ENCODE measurements around the gene PHF21A. TPM values are rescaled to one million over a fixed set of nuclear protein-coding genes. Genes with fewer than 3 reads are reported as not detected.

Gene PHF21A
- total and polyA plus RNA-seq, 2 donors (not counting 3 experiments of a cell fraction or from before 2014, with no cell fraction given): 14.1 to 30.5 TPM

DNA sequence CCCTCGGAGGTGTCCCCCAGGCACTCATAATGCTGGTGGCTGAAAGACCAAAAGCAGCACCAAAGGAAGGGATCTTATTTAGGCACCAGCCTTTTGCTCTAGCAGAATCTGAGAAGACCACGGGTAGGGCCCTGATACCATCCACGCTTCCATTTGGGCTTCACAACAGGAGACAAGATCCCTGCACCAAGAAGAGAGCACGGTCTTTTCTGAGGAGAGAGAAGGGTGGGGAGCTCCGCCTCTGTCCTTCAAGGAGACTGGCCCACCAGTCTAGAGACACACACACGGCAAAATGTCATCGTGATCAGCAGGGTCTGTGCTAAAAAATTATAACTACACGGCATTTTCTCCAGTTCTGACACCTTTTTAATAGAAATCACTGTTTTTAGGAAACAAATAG is 189.0 kb downstream of the PHF21A start:
- BruUV-seq (replicated peaks): no TSS peak
- no peak overlapping the region for H3K9ac ChIP-seq (replicated peaks; ENCODE audit: extremely low read depth, insufficient read depth, low read length)
- dilution Hi-C loops (cut with MboI; ENCODE audit: extremely low pct_ligation_motif_present, low sequenced_read_pairs): no loop called here
- H3K4me2 ChIP-seq (ENCODE audit: insufficient read depth, low read length): no peak overlapping the region
- H3K79me2 ChIP-seq (ENCODE audit: control insufficient read depth, insufficient read depth, low read length): no peaks in the 10 kb centered on the region
- DNase-seq (ENCODE audit: low read depth, low spot score) (no peak), FAIRE-seq (no peak)
- H3K27ac ChIP-seq (ENCODE audit: insufficient read depth, low read depth, low read length): no peak overlapping the region
- ChIA-PET POLR2A (no interaction called here), CTCF (no interaction called here)
- TF ChIP-seq JUN (IDR thresholded peaks at IDR 0.05; ENCODE audit: borderline replicate concordance, insufficient read depth, insufficient read length, low read depth) (no peak), POLR2A (IDR thresholded peaks at IDR 0.05; ENCODE audit: low read depth, low read length) (no peak), MYC (IDR thresholded peaks at IDR 0.05; ENCODE audit: low read depth, low read length) (no peak)
- TF ChIP-seq, protein P1, sequence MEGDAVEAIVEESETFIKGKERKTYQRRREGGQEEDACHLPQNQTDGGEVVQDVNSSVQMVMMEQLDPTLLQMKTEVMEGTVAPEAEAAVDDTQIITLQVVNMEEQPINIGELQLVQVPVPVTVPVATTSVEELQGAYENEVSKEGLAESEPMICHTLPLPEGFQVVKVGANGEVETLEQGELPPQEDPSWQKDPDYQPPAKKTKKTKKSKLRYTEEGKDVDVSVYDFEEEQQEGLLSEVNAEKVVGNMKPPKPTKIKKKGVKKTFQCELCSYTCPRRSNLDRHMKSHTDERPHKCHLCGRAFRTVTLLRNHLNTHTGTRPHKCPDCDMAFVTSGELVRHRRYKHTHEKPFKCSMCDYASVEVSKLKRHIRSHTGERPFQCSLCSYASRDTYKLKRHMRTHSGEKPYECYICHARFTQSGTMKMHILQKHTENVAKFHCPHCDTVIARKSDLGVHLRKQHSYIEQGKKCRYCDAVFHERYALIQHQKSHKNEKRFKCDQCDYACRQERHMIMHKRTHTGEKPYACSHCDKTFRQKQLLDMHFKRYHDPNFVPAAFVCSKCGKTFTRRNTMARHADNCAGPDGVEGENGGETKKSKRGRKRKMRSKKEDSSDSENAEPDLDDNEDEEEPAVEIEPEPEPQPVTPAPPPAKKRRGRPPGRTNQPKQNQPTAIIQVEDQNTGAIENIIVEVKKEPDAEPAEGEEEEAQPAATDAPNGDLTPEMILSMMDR (IDR thresholded peaks at IDR 0.05; ENCODE audit: extremely low read depth in 1 of 2, insufficient read depth in 1 of 2, low read depth in 1 of 2, low read length in 2 of 2): no peak
- H2AFZ ChIP-seq (ENCODE audit: low read depth, low read length): no peak overlapping the region
- no peaks in the 10 kb centered on the region for H4K20me1 ChIP-seq (replicated peaks; ENCODE audit: control insufficient read depth, extremely low read depth, insufficient read depth, low read length)
- no peaks in the 10 kb centered on the region for H3K27me3 ChIP-seq (ENCODE audit: control insufficient read depth in 2 of 2, insufficient read depth in 2 of 2, low read length in 2 of 2)
- no peaks in the 10 kb centered on the region for H3K9me3 ChIP-seq (replicated peaks; ENCODE audit: control insufficient read depth, insufficient read depth, low read length)
- no peaks in the 10 kb centered on the region for H3K9me1 ChIP-seq (replicated peaks; ENCODE audit: control insufficient read depth, extremely low read depth, insufficient read depth, low read length)
- intact Hi-C loops (cut with micrococcal nuclease): no loop called here
- no peaks in the 10 kb centered on the region for H3K4me1 ChIP-seq (ENCODE audit: control insufficient read depth, extremely low read depth, insufficient read depth, low read length)
- no peak overlapping the region for H3K4me3 ChIP-seq (replicated peaks in 1 of 3; ENCODE audit: insufficient read depth in 1 of 3, low read depth in 1 of 3, low read length in 3 of 3)
- H3K36me3 ChIP-seq (ENCODE audit: control insufficient read depth in 2 of 2, extremely low read depth in 1 of 2, insufficient read depth in 2 of 2, low read length in 2 of 2): peaks cover 0 to 35% of the 10 kb centered on the region in 2 experiments

DNA sequence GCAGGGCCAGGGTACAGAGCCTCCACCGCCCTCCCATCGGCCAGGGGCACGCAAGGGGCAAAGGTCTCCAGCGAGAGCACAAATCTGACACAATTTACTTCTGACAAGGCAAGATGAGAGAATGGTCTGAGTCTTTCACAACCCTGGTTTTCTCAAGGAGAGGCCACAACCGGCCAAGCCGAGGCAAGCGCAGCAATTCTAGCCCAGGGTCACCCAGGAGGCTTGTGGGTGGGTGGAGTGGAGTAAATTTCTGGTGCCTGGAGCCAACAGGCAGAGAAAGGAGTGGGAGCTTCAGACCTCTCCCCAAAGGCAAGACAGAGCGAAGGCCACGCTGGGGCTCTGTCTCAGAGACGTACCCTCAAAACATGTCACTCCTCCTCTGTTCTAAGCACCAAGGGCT is 189.5 kb downstream of the PHF21A start:
- no peaks in the 10 kb centered on the region for H3K27me3 ChIP-seq (ENCODE audit: control insufficient read depth in 2 of 2, insufficient read depth in 2 of 2, low read length in 2 of 2)
- no peak for DNase-seq (ENCODE audit: low read depth, low spot score)
- intact Hi-C loops (cut with micrococcal nuclease): no loop called here
- H3K9ac ChIP-seq (replicated peaks; ENCODE audit: extremely low read depth, insufficient read depth, low read length): no peak overlapping the region
- no peak overlapping the region for H3K4me3 ChIP-seq (replicated peaks in 1 of 3; ENCODE audit: insufficient read depth in 1 of 3, low read depth in 1 of 3, low read length in 3 of 3)
- POLR2A ChIA-PET: no interaction called here
- H3K9me3 ChIP-seq (replicated peaks; ENCODE audit: control insufficient read depth, insufficient read depth, low read length): no peaks in the 10 kb centered on the region
- no peak overlapping the region for H3K27ac ChIP-seq (ENCODE audit: insufficient read depth, low read depth, low read length)
- BruUV-seq (replicated peaks): no TSS peak
- FAIRE-seq: no peak
- H4K20me1 ChIP-seq (replicated peaks; ENCODE audit: control insufficient read depth, extremely low read depth, insufficient read depth, low read length): no peaks in the 10 kb centered on the region
- peaks cover 0 to 35% of the 10 kb centered on the region in 2 experiments for H3K36me3 ChIP-seq (ENCODE audit: control insufficient read depth in 2 of 2, extremely low read depth in 1 of 2, insufficient read depth in 2 of 2, low read length in 2 of 2)
- H3K4me2 ChIP-seq (ENCODE audit: insufficient read depth, low read length): no peak overlapping the region
- H2AFZ ChIP-seq (ENCODE audit: low read depth, low read length): no peak overlapping the region
- no peaks in the 10 kb centered on the region for H3K4me1 ChIP-seq (ENCODE audit: control insufficient read depth, extremely low read depth, insufficient read depth, low read length)
- H3K9me1 ChIP-seq (replicated peaks; ENCODE audit: control insufficient read depth, extremely low read depth, insufficient read depth, low read length): no peaks in the 10 kb centered on the region
- dilution Hi-C loops (cut with MboI; ENCODE audit: extremely low pct_ligation_motif_present, low sequenced_read_pairs): no loop called here
- CTCF ChIA-PET: no interaction called here
- TF ChIP-seq GATA2 (IDR thresholded peaks at IDR 0.05; ENCODE audit: insufficient read depth, insufficient read length, low read depth, low read length) (no peak), EZH2 (IDR thresholded peaks at IDR 0.05; ENCODE audit: borderline replicate concordance, low read depth, low read length, severe bottlenecking) (no peak), MYC (IDR thresholded peaks at IDR 0.05; ENCODE audit: low read depth, low read length) (no peak)
- TF ChIP-seq, protein P1 (IDR thresholded peaks at IDR 0.05; ENCODE audit: extremely low read depth in 1 of 2, insufficient read depth in 1 of 2, low read depth in 1 of 2, low read length in 2 of 2): no peak
- H3K79me2 ChIP-seq (ENCODE audit: control insufficient read depth, insufficient read depth, low read length): no peaks in the 10 kb centered on the region

All from endothelial cell of umbilical vein (primary cell).